Endothelial cell of umbilical vein (primary cell): ENCODE data around the gene MTERF4. TPM values are rescaled to one million over a fixed set of nuclear protein-coding genes. Genes with fewer than 3 reads are reported as not detected.

Experiments
- BruUV-seq: library from RNA; stranded (reverse); fragments of 400-500 nt; replicated peaks from 2 replicates; lab custom pipeline; 2021; lab: Mats Ljungman, UMichigan
- CTCF ChIA-PET: fragments of 300-600, 350-600 bp; sonication (Branson Sonifier 250); formaldehyde crosslinking; loops from one replicate; lab custom pipeline; 2021; ENCODE audit warnings: antibody characterized with exemption, inconsistent platforms; lab: Charles Lee
- POLR2A ChIA-PET: fragments of 300-600, 350-600 bp; sonication (Branson Sonifier 250); formaldehyde crosslinking; loops from one replicate; lab custom pipeline; 2021; ENCODE audit warnings: antibody characterized with exemption, inconsistent platforms; lab: Charles Lee
- DNase-seq: peaks from one replicate; pipeline ENCODE4 v3.0.0-alpha.2; 2011; ENCODE audit warnings: low read depth, low spot score
- FAIRE-seq: peaks from 2 replicates; lab custom pipeline; 2011; peaks lifted over from hg19 to GRCh38; lab: Jason Lieb, UNC
- H2AFZ ChIP-seq: 2 replicates; pipeline ENCODE4 v1.6.0; 2012; ENCODE audit warnings: low read depth, low read length, control low read depth, inconsistent platforms
- H3K27ac ChIP-seq: 2 replicates; pipeline ENCODE4 v1.5.1; 2011; ENCODE audit warnings: low read depth, mild to moderate bottlenecking, control low read depth, low read length, moderate library complexity; ENCODE audit not compliant: insufficient read depth
- H3K27me3 ChIP-seq, 2 experiments: 2 replicates each; pipeline versions ENCODE4 v1.6.0 to v1.6.1; 2011; ENCODE audit warnings: low read length in 2 of 2, mixed read lengths in 1 of 2; ENCODE audit not compliant: control insufficient read depth in 2 of 2, insufficient read depth in 2 of 2
- H3K36me3 ChIP-seq, 2 experiments: 2 replicates in 1 of 2; 3 replicates in 1 of 2; pipeline ENCODE4 v1.5.1; 2011; ENCODE audit warnings: low read length in 2 of 2, mild to moderate bottlenecking in 1 of 2, moderate library complexity in 1 of 2; ENCODE audit not compliant: control insufficient read depth in 2 of 2, insufficient read depth in 2 of 2; ENCODE audit errors: extremely low read depth in 1 of 2
- H3K4me1 ChIP-seq: 3 replicates; pipeline ENCODE4 v1.5.1; 2011; ENCODE audit warnings: mild to moderate bottlenecking, low read length; ENCODE audit not compliant: control insufficient read depth, insufficient read depth; ENCODE audit errors: extremely low read depth
- H3K4me2 ChIP-seq: 2 replicates; pipeline ENCODE4 v1.6.1; 2011; ENCODE audit warnings: low read length, control low read depth, mixed read lengths; ENCODE audit not compliant: insufficient read depth
- H3K4me3 ChIP-seq, 3 experiments: fragments of 200-600 bp in 1 of 3; sonication (generic), shearing (Covaris generic) in 1 of 3; replicated peaks in 1 of 3; 2 replicates each; pipeline ENCODE4 v1.5.1; 2011 to 2016; ENCODE audit warnings: control low read depth in 3 of 3, low read length in 3 of 3, mild to moderate bottlenecking in 2 of 3, inconsistent platforms in 1 of 3, low read depth in 1 of 3, moderate library complexity in 1 of 3; ENCODE audit not compliant: insufficient read depth in 1 of 3
- H3K79me2 ChIP-seq: 2 replicates; pipeline ENCODE4 v1.6.0; 2012; ENCODE audit warnings: low read length, inconsistent platforms; ENCODE audit not compliant: control insufficient read depth, insufficient read depth
- H3K9ac ChIP-seq: replicated peaks from 2 replicates; pipeline ENCODE3; 2011; ENCODE audit warnings: low read length, control low read depth; ENCODE audit not compliant: insufficient read depth; ENCODE audit errors: extremely low read depth
- H3K9me1 ChIP-seq: replicated peaks from 3 replicates; pipeline ENCODE4 v1.6.0; 2011; ENCODE audit warnings: mild to moderate bottlenecking, low read length; ENCODE audit not compliant: control insufficient read depth, insufficient read depth; ENCODE audit errors: extremely low read depth
- H3K9me3 ChIP-seq: replicated peaks from 2 replicates; pipeline ENCODE4 v1.5.1; 2012; ENCODE audit warnings: low read length, inconsistent platforms; ENCODE audit not compliant: control insufficient read depth, insufficient read depth
- H4K20me1 ChIP-seq: replicated peaks from 2 replicates; pipeline ENCODE3; 2011; ENCODE audit warnings: mild to moderate bottlenecking, low read length; ENCODE audit not compliant: control insufficient read depth, insufficient read depth; ENCODE audit errors: extremely low read depth
- CTCF ChIP-seq, 2 donors: IDR thresholded peaks; 1 replicate in 1 of 2; 2 replicates in 1 of 2; pipeline ENCODE4 v1.5.1; 2011; ENCODE audit warnings: low read length in 2 of 2, mild to moderate bottlenecking in 2 of 2, moderate library complexity in 2 of 2, control low read depth in 1 of 2, inconsistent platforms in 1 of 2, low read depth in 1 of 2; ENCODE audit not compliant: insufficient read depth in 1 of 2; ENCODE audit errors: extremely low read depth in 1 of 2
- EZH2 ChIP-seq: IDR thresholded peaks from 2 replicates; pipeline ENCODE4 v1.6.1; 2012; ENCODE audit warnings: borderline replicate concordance, low read depth, mild to moderate bottlenecking, moderate library complexity, low read length, inconsistent platforms; ENCODE audit not compliant: severe bottlenecking
- FOS ChIP-seq: IDR thresholded peaks from 2 replicates; pipeline ENCODE4 v1.6.1; 2011; ENCODE audit warnings: mild to moderate bottlenecking, low read length, moderate library complexity, borderline replicate concordance; ENCODE audit not compliant: insufficient read depth
- GATA2 ChIP-seq: IDR thresholded peaks from 2 replicates; pipeline ENCODE4 v1.7.0; 2011; ENCODE audit warnings: low read depth, mild to moderate bottlenecking, moderate library complexity, mixed read lengths, low read length; ENCODE audit not compliant: insufficient read length, insufficient read depth
- JUN ChIP-seq: IDR thresholded peaks from 2 replicates; pipeline ENCODE4 v1.6.1; 2011; ENCODE audit warnings: borderline replicate concordance, low read depth; ENCODE audit not compliant: insufficient read length, insufficient read depth
- MAX ChIP-seq: IDR thresholded peaks from 2 replicates; pipeline ENCODE4 v1.6.1; 2011; ENCODE audit not compliant: insufficient read depth, insufficient read length
- MYC ChIP-seq: IDR thresholded peaks from one replicate; pipeline ENCODE4 v1.6.1; 2011; ENCODE audit warnings: mild to moderate bottlenecking, low read depth, low read length
- POLR2A ChIP-seq: IDR thresholded peaks from 2 replicates; pipeline ENCODE4 v1.6.1; 2012; ENCODE audit warnings: low read depth, mild to moderate bottlenecking, control low read depth, low read length
- POLR2AphosphoS5 ChIP-seq: IDR thresholded peaks from 2 replicates; pipeline ENCODE4 v1.6.1; 2012; ENCODE audit warnings: low read depth, mild to moderate bottlenecking, control low read depth, low read length, moderate library complexity; ENCODE audit not compliant: insufficient read depth
- dilution Hi-C: fragments of 300-500 bp; cut with MboI; formaldehyde crosslinking; loops from one replicate; pipeline ENCODE4 v1.15.0; 2019; ENCODE audit warnings: low sequenced_read_pairs; ENCODE audit not compliant: extremely low pct_ligation_motif_present
- intact Hi-C: fragments of 100-400 bp; cut with micrococcal nuclease; formaldehyde crosslinking; loops from one replicate; pipeline ENCODE4 v1.10.0; 2022
- polyA plus RNA-seq, 4 experiments: library from polyadenylated mRNA; depleted of rRNA in 3 of 4; stranded (reverse) in 3 of 4; unstranded in 1 of 4; fragments of >200 nt; gene quantifications; 2 replicates each; pipeline versions ENCODE4 v1.2.1 to v1.2.3, GENCODE V29; 2011 to 2012; ENCODE audit warnings: missing spikeins in 1 of 4
- total RNA-seq: library from RNA; stranded (reverse); gene quantifications from 2 replicates; pipeline ENCODE4 v1.2.3, GENCODE V29; 2021

Gene MTERF4
- total and polyA plus RNA-seq, 2 donors (not counting 3 experiments of a cell fraction or from before 2014, with no cell fraction given), result 14.7 to 27.3 TPM

GRCh38 chr2:241125626-241126025, 23.5 kb upstream of the MTERF4 start:
- TF ChIP-seq EZH2 (no peak), MAX (no peak), CTCF (IDR thresholded peaks at IDR 0.05; ENCODE audit: extremely low read depth in 1 of 2, insufficient read depth in 1 of 2, low read depth in 1 of 2, low read length in 2 of 2) (no peak), POLR2AphosphoS5 (no peak), FOS (no peak), JUN (no peak), POLR2A (no peak), MYC (no peak), GATA2 (no peak)
- dilution Hi-C loops, result no loop called here

More at GRCh38 chr2:241125626-241126025, 23.5 kb upstream of the MTERF4 start:
- FAIRE-seq (no peak), DNase-seq (no peak)
- Histone ChIP-seq H3K9me1 (no peaks in the 10 kb centered on the region), H3K4me3 (no peak overlapping the region), H3K9ac (no peak overlapping the region), H3K9me3 (no peaks in the 10 kb centered on the region), H3K36me3 (peaks cover 0 to 2% of the 10 kb centered on the region in 2 experiments), H4K20me1 (no peaks in the 10 kb centered on the region), H2AFZ (no peak overlapping the region), H3K4me1 (no peaks in the 10 kb centered on the region), H3K27ac (no peak overlapping the region), H3K79me2 (no peaks in the 10 kb centered on the region), H3K27me3 (no peaks in the 10 kb centered on the region), H3K4me2 (no peak overlapping the region)
- intact Hi-C loops, result no loop called here
- ChIA-PET POLR2A (no interaction called here), CTCF (no interaction called here)
- BruUV-seq, result no TSS peak
